ENCODE data around the gene MCEMP1.

The MCEMP1 gene, protein sequence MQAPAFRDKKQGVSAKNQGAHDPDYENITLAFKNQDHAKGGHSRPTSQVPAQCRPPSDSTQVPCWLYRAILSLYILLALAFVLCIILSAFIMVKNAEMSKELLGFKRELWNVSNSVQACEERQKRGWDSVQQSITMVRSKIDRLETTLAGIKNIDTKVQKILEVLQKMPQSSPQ

DNA sequence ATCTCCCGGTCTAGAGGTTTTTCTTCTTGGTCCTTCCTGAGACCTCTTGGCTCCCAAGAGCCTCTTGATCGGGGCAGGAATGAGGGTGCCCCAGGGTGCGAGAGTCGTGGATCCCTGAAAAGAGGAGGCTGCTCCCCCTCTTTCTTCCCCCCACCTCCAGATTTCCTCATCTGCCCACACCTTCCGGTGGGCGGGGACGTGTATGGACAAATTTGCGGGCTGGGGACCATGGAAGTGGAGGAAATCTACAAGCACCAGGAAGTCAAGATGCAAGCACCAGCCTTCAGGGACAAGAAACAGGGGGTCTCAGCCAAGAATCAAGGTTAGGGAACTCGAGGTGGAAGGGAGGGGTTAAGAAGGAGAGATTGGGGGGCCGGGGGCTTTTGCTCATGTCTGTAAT, at the start of gene MCEMP1:
Gene MCEMP1 (plus strand): TSS at position 237 of the 400 bp plus-strand sequence. CDS start 31 bp downstream, at position 268.
- no peak for DNase-seq

DNA sequence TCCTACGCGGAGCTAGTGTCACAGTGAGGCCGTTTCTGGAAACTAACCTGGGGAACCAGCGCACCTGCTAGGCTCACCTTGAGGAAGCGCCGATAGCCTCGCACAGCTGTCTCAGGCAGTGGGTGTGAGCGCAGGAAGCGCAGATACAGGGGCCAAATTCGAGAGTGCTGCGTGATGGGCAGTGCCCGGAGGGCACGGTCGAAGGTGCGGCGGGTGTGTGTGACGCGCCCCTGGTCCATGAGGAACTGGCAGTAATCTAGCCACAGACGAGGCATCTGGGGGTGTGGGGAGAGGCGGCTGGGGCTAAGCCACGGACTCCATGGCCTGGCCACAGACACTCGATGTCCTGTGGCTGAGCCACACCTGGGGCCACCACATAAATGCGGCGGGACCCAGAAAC, 49.7 kb upstream of the MCEMP1 start:
- no peak for DNase-seq

DNA sequence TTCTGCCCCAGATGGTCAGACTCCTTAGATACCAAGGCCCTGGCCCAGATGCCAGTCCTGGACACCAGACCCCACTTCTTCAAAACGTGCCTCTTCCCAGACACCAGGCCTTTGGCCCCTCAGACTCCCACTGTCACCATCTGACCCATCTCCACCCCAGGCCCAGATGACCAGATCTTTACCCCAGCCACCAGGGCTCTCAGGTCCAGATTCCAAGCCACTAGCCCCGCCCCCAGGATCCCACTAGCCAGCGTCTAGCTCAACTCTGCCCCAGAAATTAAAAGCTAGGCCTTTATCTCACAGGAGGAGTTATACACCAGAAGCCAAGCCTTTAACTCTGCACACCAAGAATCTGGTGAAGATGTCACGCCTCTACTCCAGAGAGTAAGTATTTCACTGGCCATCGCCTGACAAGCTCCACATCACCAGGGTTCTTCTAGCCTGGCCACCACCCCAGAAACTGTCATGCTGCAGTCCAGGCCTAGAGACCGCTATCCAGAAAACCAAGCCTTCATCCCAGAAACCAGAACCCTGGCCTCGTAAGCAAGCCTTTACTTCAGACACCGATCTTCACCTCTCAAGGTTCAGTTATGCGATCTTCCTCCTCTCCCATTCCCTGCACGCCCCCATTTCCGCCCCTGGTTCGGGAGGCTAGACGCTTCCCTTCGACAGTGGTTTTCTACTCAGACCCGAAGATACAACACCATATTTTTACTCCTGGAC, 48.1 kb upstream of the MCEMP1 start:
- DNase-seq = no peak

GRCh38 chr19:7629347-7630054, 47.4 kb upstream of the MCEMP1 start, which contains the start of the genes PET100 and XAB2:
Gene PET100 (plus strand): TSS chr19:7629793. CDS start chr19:7629834, 41 bp downstream.
Gene XAB2 (minus strand): TSS chr19:7629545. CDS start chr19:7629527, 18 bp downstream.
- DNase-seq = peak; percentile 93

DNA sequence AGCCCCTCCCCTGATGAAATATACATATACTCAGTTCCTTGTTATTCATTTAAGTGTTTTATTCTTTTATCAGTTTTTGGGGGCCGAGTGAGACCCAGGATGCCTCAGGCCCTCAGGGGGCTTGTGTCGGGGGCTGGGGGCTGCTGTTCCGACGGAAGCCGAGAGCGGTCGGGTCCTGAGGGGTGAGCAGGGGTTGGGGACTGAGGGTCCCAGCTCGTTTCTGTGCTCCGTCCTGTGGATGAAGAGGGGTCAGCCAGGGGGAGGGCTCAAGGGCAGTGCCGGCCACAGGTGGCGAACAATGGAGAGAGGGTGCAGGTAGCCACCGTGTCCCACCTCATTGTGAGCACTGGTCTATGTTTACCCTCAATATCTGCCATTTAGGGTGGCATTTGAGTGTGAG, 45.3 kb upstream of the MCEMP1 start:
- DNase-seq = no peak

GRCh38 chr19:7632340-7633203, 44.3 kb upstream of the MCEMP1 start:
- DNase-seq = no peak

DNA sequence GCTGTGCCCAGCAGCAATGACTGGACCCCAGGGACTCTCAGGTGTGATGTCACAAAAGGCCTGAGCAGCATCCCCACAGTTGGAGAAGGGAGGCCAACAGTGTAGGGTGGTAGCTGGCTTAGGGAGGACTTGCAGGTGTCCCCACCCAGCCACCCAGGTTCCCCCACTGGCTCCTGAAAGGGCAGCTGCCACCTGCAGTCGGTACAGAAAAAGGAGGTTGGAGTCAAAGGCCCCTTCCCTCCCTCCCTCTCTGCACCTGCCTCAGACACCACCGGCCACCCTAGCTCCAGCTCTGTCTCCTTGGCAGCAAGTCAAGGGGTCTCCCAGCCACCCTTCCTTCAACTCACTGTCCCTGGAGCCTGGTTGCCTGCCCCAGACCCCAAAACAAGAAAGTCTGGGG, 43.2 kb upstream of the MCEMP1 start, which contains the start of gene PCP2:
Gene PCP2 (minus strand): TSS at position 22 of the 400 bp plus-strand sequence. CDS start 262 bp downstream, outside the sequence.
- DNase-seq = no peak

DNA sequence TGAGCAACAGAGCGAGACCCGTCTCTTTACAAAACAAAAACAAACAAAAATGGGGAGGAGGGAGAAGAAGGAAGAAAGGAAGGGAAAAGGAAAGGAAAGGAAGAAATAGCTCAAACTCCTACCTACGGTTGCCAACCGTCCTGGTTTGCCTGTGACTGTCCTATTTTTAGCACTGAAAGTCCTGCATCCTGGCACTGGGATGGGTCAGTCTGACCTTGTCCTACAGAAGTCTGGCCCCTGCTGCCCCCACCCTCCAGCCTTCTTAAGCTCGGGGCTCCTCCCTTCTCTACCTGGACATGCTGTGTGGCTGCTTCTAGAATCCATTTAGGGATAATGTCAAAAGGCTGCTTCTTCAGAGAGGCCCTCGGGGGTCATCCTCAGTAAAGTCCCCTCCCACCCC, 41.2 kb upstream of the MCEMP1 start:
- no peak for DNase-seq

- no peak for DNase-seq
These were observed 40.6 kb upstream of the MCEMP1 start for GRCh38 chr19:7636317-7636690.

- peak; percentile 64 for DNase-seq
These were observed 40.1 kb upstream of the MCEMP1 start, which contains the start of gene STXBP2 for GRCh38 chr19:7636691-7637373. Gene STXBP2 (plus strand): TSS chr19:7637110. CDS start chr19:7637150, 40 bp downstream.

GRCh38 chr19:7637374-7638256, 39.3 kb upstream of the MCEMP1 start:
- DNase-seq = no peak

DNA sequence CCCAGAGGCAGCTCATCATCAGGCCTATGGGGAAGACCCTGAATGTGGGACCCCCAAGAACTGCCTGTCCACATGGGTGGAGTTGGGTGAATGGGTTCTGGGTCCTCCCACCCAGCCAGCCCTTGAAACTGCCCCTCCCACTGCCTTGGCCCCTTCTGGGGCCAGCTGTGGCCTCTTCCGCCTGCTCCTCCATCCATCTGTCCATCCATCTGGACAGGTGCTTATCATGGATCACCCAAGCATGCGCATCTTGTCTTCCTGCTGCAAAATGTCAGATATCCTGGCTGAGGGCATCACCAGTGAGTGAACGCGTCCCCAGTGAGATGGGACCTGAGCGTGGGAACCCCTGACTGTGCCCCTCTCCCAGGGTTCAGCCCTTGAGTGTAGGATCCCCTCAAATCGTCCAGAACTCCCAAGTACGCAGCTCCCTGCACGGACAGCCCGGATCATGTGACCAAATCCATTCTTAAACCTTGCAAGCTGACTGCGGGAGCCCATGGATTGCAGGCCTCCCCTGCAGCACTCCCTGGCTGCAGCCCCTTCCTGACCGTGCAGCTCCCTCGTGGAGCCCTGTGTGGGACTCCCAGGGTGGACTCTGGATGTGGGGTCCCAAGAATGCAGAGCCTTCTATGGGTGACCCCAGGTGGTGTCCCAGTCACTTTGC, 38.0 kb upstream of the MCEMP1 start:
- DNase-seq = no peak

GRCh38 chr19:7639863-7640348, 37.0 kb upstream of the MCEMP1 start:
- no peak for DNase-seq

DNA sequence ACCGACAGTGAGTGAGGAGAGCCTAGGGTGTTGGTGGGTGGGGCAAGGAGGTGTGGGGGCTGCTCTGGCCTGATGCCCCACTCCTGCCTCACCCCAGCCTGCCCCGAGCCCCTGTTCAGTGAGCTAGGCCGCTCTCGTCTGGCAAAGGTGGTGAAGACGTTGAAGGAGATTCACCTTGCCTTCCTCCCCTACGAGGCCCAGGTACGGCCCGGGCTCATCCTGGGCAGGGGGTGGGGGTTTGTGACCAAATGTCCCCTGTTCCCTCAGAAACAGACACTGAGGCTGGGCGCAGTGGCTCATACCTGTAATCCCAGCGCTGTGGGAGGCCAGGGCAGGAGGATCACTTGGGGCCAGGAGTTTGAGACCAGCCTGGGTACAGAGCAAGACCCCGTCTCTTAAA, 36.1 kb upstream of the MCEMP1 start:
- DNase-seq = no peak

GRCh38 chr19:7641290-7642276, 35.3 kb upstream of the MCEMP1 start:
- no peak for DNase-seq

DNA sequence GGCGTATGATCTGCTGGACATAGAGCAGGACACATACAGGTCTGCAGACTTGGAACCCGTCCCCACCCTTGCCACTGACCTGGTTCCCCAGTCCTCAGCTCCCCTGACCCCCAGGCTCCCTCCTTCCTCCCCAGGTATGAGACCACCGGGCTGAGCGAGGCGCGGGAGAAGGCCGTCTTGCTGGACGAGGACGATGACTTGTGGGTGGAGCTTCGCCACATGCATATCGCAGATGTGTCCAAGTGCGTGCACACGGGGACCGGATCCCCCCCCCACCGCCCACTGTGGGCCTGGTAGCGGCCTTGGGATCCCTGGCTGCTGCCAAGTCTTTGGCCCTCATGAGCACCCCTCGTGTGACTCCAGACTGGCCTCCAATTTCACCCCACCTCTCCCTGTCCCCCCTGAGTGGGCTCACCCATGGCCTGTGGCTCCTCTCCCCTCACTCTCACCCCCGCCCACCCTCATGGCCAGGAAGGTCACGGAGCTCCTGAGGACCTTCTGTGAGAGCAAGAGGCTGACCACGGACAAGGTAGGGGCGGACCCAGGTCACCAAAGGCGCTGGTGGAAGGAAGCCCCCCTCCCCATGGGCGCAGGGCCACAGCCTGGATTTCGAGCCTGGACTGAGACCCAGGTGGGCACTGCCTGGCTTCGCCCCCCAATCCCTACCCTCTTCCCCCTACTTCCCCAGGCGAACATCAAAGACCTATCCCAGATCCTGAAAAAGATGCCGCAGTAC, 34.4 kb upstream of the MCEMP1 start:
- no peak for DNase-seq

GRCh38 chr19:7643031-7643415, 33.9 kb upstream of the MCEMP1 start:
- no peak for DNase-seq

Measured in NK-92 treated with Interleukin-12 subunit alpha and Interleukin-12 subunit beta, amount 100 ng/mL, for 24 hours (cell line).